Activated CD4-positive, alpha-beta T cell treated with anti-CD3 and anti-CD28 coated beads for 48 hours (primary cell): Measurements from ENCODE around the gene GTPBP1.

ENCODE experiments used
- DNase-seq: peaks from one replicate; pipeline ENCODE4 v3.0.0-alpha.2; 2020

Gene GTPBP1

GRCh38 chr22:38705235-38706100 lies at the start of gene GTPBP1:
TSS of gene GTPBP1 (plus strand) at chr22:38705944. CDS start at chr22:38705956, 12 bp downstream.
- DNase-seq, result peak; percentile 97

- DNase-seq, result peak; percentile 88
Observed at GRCh38 chr22:38656256-38657044, 49.3 kb upstream of the GTPBP1 start, which contains the start of the genes CBY1 and FAM227A. TSS of gene CBY1 (plus strand) at chr22:38656638. CDS start at chr22:38668055, 11,417 bp downstream. TSS of gene FAM227A (minus strand) at chr22:38656392. CDS start at chr22:38650168, 6,224 bp downstream.

DNA sequence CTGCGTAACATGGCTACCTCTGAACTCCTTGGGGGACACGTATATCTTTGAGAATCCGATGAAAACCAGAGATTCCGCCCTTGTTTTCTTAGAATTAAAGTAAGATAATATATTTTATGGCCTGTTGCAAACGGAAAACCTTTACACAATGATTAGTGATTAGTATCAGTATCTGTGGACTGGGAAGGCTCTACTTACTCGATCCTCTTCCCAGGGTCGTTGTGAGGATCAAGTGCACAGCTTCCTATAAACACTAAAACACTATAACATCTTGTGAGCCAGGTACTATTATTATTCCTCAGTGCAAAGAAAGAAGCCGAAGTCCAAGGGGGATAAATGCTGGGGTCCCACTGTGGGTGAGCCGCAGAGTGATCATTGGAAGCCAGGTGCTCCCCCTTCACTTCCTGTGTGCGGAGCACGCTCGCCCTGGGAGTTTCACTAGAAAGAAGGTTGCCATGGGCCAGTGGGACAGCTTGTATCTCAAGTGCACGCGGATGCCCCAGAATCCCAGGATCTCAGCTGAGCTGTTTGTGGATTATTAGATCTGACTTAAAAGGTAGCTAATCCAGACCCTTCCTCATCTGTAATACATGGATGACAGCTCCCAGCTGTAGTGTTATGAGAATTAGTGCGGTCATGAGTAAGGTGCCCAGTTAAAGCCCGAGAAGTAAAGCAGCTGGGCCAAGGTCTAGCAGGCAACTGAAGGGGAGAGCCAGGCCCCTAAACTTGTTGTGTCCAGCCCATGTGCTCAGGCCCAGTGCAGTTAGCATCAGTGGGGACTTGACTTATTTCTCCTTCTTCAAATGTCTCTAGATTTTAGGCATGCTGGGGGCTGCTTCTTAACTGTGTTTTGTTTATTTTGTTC lies 48.5 kb upstream of the GTPBP1 start:
- DNase-seq, result peak; percentile 56

GRCh38 chr22:38674888-38675287 lies 30.9 kb upstream of the GTPBP1 start:
- no peak for DNase-seq

DNA sequence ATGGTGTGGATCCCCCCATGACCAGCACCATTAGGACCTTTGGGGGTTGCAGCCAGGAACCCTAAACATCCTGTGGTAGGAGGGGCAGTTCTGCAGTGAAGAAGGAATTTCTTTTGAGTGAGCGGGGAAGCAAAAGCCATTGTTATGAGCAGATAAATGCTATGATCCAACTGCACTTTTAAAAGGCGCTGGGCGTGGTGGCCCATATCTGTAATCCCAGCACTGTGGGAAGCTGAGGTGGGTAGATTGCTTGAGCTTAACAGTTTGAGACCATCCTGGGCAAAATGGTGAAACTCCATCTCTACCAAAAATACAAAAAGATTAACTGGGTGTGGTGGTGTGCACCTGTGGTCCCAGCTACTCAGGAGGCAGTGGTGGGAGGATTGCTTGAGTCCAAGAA lies 29.9 kb upstream of the GTPBP1 start:
- no peak for DNase-seq

DNA sequence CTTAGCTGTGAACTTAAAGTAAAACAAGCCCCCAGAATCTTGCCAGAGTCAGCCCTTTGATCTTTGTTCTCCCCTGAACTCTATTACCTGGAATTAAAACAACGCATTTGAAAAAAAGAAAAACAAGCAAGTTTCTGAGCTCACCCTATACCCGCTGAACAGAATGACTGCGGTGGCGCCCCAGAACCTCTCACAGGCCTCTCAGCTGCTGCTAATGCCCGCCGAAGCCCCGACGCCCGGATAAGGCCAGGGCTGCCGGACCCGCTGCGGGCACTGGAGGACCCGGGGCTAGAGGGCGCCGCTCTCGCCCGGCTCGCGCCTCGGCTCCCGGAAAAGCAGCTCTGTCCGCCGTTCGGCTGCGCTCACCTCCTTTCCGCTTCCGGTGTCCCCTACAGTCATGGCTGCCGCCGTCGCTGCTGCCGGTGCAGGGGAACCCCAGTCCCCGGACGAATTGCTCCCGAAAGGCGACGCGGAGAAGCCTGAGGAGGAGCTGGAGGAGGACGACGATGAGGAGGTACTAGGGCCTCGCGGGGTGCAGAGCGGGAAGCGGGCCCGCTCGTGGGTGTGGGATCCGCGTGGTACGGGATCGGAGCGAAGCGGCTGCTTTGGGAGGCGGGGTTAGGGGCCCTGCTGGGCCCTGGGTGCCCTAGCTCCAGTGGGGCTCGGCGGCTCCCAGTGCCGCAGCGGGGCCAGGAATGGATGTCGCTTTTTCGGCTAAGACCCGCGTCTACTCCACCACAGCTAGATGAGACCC lies 24.0 kb upstream of the GTPBP1 start, which contains the start of gene TOMM22:
Gene TOMM22 (plus strand): TSS at position 376 of the 754 bp plus-strand sequence. CDS start 22 bp downstream, at position 398.
- DNase-seq, result peak; percentile 89

GRCh38 chr22:38684895-38685294 lies 20.8 kb upstream of the GTPBP1 start:
- DNase-seq, result no peak

DNA sequence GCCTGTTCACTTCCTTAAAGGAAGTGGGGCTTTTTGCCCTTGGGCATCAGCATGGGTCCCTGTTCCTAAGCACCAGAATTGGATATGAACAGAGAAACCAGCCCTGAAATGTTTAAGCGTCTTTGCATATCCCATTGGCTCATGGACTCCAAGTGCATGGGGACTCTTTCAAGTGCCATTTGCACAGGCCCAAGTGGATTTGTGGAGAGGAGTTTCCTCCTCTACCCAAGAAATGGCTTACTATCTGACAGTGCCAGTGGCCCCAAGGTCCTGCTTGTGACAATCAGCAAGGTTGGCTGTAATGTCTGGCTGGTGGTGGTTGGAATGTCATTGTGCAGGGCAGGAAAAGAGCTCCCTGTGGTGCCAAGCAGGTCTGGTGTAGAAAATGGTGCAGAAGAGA lies 20.0 kb upstream of the GTPBP1 start:
- DNase-seq, result no peak

DNA sequence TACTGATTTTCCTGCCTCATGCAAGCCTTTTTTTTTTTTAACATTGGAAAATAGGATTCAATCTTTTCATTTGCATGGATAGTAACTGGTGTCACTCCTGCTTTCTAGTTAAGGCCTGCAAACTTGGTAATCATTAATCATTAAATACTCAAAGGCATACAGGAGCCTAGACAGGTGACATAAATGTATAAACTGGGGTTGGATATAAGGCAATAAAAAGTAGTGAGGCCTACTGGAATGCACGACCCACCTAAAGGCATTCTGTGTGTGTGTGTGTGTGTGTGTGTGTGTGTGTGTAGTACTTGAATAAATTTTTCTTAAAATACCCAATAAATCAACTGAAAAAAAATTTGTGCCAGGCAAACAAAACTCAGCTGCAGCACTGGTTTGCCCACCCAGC lies 16.1 kb upstream of the GTPBP1 start:
- DNase-seq, result no peak

- DNase-seq, result no peak
Observed at GRCh38 chr22:38694049-38694448, 11.7 kb upstream of the GTPBP1 start.

DNA sequence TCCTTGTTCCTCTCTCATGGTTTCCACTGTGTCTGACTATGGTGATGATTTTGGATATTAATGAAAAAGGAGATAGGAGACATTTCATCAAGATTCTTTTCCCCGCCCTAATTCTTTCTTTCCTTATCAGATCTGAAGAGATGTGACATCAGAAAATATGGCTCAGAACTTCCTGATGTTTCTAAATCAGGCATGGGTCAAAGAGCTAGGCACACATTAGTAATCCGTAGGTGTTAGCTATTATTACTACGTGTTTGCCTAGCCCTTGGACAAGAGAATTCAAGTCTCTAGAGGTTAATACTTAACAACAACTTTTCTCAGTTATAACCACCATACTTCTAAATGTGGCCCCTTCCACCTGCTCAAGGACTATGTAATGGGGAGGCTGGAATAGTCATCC lies 10.8 kb upstream of the GTPBP1 start:
- no peak for DNase-seq

DNA sequence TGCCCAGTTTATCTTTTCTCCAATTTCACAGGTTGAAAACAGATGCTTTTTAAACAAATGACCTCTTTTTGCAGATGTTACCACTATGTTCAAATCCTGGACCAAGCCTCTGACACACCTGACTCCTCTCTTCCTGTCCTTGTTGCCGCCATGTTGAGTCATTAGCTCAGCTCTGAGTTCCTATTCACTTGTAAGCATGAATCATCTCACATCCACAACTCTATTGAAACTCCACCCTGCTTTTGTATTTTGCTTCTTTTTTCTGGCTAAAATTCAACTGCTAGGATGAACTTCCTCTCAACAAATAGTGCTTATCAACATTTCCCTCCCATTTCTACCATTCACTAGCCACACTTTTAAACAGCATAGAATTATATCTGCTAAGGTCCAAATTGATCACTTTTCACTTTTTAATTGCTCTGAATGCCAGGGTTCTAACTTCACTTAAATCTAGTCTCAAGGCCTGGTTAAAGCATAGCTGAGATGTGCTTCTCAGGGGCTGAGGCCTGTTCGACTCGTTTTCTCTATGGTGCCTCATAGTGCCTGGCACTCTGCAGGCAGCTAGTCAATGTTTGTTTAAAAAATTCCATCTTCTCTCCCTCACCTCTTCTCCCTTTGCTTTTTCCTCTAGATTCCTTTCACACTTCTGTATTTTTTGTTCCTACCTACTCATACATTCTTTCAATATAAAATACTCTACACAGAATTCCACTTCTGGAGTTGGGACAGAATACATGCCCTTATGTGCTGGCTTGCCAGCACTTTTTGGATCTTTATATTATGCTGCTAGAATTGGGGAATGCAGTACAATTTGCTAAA lies 8.9 kb upstream of the GTPBP1 start:
- peak; percentile 67 for DNase-seq

GRCh38 chr22:38697425-38698089 lies 8.2 kb upstream of the GTPBP1 start:
- no peak for DNase-seq

GRCh38 chr22:38698407-38699094 lies 7.2 kb upstream of the GTPBP1 start:
- DNase-seq, result no peak

DNA sequence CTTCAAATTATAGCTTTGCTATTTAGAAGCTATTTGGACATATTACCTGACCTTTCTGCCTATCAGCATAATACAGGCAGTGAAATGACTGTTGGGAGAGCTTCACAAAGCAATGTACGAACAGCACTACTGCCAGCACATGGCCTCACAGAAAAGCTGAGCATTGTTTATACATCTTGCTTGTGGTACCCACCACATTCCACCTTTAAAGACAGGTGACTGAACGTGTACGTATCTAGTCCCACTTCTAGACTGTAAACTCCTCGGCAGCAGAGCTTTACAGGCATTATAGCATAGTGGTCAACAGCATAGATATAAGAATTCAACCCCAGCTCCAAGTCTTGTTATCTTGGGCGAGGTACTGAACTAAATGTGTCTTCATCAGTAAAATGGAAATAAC lies 6.6 kb upstream of the GTPBP1 start:
- DNase-seq, result no peak

DNA sequence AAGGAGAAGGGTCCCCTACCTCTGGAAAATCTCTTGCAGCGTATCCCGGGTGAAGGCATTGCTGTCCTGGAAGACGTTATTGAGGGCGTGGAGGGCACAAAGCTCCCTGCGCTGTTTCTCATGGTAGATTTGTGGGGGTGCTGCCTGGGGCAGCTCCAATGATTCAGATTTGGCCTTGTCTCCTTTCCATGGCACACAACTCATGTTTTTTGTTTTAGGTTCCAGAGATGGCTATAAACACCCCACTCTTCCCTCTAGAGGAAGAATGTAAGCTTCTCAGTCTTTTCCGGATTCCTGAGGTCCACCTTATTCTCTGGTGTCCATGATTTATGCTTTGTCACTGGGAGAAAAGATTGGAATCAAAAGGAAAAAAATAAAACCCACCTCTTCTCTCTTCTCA lies 6.0 kb upstream of the GTPBP1 start:
- no peak for DNase-seq

DNA sequence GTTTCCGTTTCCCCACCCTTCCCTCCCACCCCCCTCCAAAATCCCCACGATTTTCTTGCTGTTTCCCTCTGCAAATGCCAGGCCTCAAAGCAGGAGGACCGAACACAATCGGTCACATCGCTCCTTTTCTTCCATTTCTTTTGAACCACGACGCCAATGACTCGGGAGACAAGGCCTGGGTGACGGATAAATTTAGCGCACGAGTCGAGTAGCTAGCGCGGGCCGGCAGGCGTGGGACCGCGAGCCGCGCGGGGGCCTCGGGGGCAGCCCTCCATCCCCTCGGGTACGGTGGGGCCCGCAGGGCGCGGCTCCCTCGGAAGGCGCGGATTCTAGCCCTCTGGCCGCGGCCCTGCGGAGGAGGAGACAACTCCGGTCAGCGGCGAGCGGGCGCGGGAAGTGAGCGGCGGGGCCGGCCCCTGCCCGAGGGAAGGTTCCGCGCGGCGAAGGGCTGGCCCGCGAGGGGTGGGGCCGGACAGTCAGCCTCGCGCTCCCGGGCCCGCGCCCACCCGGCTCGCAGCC lies 5.4 kb upstream of the GTPBP1 start:
- DNase-seq, result no peak

DNA sequence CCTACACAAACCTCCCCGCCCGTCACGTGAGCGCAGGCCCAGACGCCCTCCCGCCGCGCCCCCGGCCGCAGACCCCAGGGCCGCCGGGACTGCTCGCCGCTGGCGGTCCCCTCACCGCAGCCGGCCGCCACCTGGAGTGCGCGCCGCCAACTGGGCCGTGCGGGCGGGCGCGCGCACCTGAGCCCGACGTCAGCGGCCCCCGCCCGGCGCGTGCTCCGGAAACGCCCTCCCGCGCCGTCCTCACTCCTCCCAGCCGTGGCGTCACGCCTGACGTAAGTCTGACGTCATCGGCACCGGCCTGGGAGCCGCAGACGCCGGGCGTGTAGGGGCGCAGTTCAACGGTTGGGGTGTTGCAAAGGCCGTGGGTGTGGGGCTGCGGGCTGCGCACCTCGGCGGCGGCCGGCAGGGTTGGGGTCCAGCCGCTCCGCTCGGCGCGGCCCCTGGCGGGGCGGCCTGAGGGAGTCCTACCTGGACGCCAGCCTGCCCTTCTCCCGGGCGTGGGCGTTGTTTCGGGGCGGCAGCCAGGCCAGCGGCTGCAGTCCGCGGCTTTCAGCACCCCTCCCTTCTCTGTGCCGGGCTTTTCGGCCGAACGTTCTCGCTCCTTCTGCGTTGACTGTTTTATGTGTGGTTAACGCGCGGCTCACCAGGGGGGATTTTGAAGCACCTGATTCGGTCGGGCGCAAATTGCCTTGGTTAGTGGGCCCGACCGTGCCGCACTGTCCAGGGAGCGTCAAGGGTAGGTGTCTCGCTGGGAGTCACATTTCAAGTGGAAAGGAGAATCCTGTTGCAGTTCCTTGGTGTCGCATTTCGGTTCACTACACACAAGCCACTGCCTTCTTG lies 4.7 kb upstream of the GTPBP1 start, which contains the start of gene JOSD1:
Gene JOSD1 (minus strand): TSS at position 155 of the 840 bp plus-strand sequence. CDS start 956 bp downstream, outside the sequence.
- DNase-seq, result peak; percentile 98
